GM23338 (cell line): ENCODE data around the gene C2orf92. TPM values are rescaled to one million over a fixed set of nuclear protein-coding genes. Genes with fewer than 3 reads are reported as not detected.

Source experiments
- ATAC-seq: fragments of 200-7000 bp; cut with Tn5 transposase; 3 replicates; pipeline ENCODE4 v1.9.1; 2020
- DNase-seq: peaks from one replicate; pipeline ENCODE4 v3.0.0-alpha.2; 2015; ENCODE audit warnings: low spot score
- H2AFZ ChIP-seq: fragments of 200-600 bp; sonication (generic); 2 replicates; pipeline ENCODE4 v1.8.0; 2016; ENCODE audit warnings: antibody characterized with exemption, mild to moderate bottlenecking, moderate library complexity
- H3F3A ChIP-seq: fragments of 200-600 bp; sonication (generic); replicated peaks from 2 replicates; pipeline ENCODE4 v1.8.0; 2017; ENCODE audit warnings: antibody characterized with exemption, mixed run types, low read depth
- H3K27ac ChIP-seq: fragments of 200-600 bp; sonication (generic); 2 replicates; pipeline ENCODE4 v1.6.1; 2016; ENCODE audit warnings: low read depth
- H3K27me3 ChIP-seq: fragments of 200-600 bp; sonication (generic); 2 replicates; pipeline ENCODE4 v1.8.0; 2016; ENCODE audit warnings: mild to moderate bottlenecking, mixed run types, moderate library complexity; ENCODE audit not compliant: insufficient read depth
- H3K36me3 ChIP-seq: fragments of 200-600 bp; sonication (generic); 2 replicates; pipeline ENCODE4 v1.8.0; 2016; ENCODE audit warnings: mild to moderate bottlenecking; ENCODE audit not compliant: insufficient read depth
- H3K4me1 ChIP-seq: fragments of 200-600 bp; sonication (generic); 2 replicates; pipeline ENCODE4 v1.8.0; 2016; ENCODE audit warnings: mild to moderate bottlenecking, moderate library complexity; ENCODE audit not compliant: insufficient read depth
- H3K4me2 ChIP-seq: fragments of 200-600 bp; sonication (generic); 2 replicates; pipeline ENCODE4 v1.7.1; 2017; ENCODE audit warnings: mixed run types
- H3K4me3 ChIP-seq: fragments of 200-600 bp; sonication (generic); 2 replicates; pipeline ENCODE4 v1.6.1; 2016; ENCODE audit warnings: mixed run types
- H3K79me2 ChIP-seq: fragments of 200-600 bp; sonication (generic); replicated peaks from 2 replicates; pipeline ENCODE4 v1.8.0; 2017; ENCODE audit warnings: mild to moderate bottlenecking; ENCODE audit not compliant: insufficient read depth
- H3K9me2 ChIP-seq: fragments of 200-600 bp; sonication (generic); 2 replicates; pipeline ENCODE4 v1.8.0; 2017; ENCODE audit not compliant: insufficient read depth
- H4K20me1 ChIP-seq: fragments of 200-600 bp; sonication (generic); replicated peaks from 2 replicates; pipeline ENCODE4 v1.8.0; 2017; ENCODE audit warnings: mild to moderate bottlenecking; ENCODE audit not compliant: insufficient read depth
- H3K27ac Mint-ChIP-seq: 2 replicates; pipeline ENCODE4 v1.8.0; 2020; ENCODE audit warnings: inconsistent platforms, mild to moderate bottlenecking, moderate library complexity, mixed read lengths
- H3K27me3 Mint-ChIP-seq: 3 replicates; pipeline ENCODE4 v1.8.0; 2022; ENCODE audit warnings: low read depth, mild to moderate bottlenecking, moderate library complexity, mixed read lengths, inconsistent platforms; ENCODE audit not compliant: insufficient read depth, poor library complexity
- H3K36me3 Mint-ChIP-seq: 3 replicates; pipeline ENCODE4 v1.8.0; 2021; ENCODE audit warnings: low read depth, mild to moderate bottlenecking, inconsistent platforms, moderate library complexity, mixed read lengths
- H3K4me1 Mint-ChIP-seq: 3 replicates; pipeline ENCODE4 v1.8.0; 2020; ENCODE audit warnings: mild to moderate bottlenecking, inconsistent platforms, mixed read lengths
- H3K4me3 Mint-ChIP-seq: 3 replicates; pipeline ENCODE4 v1.8.0; 2021; ENCODE audit warnings: moderate library complexity, mild to moderate bottlenecking, inconsistent platforms, mixed read lengths
- H3K9me3 Mint-ChIP-seq: 3 replicates; pipeline ENCODE4 v1.8.0; 2020; ENCODE audit warnings: moderate library complexity, mild to moderate bottlenecking, inconsistent platforms, mixed read lengths
- CREB1 ChIP-seq: fragments of 250-450 bp; sonication (Bioruptor Pico); IDR thresholded peaks from 2 replicates; pipeline ENCODE4 v1.5.0; 2020; ENCODE audit warnings: low read depth, mild to moderate bottlenecking, moderate library complexity
- ETS1 ChIP-seq: IDR thresholded peaks from 2 replicates; pipeline ENCODE4 v1.6.1; 2016; ENCODE audit warnings: antibody characterized with exemption
- EZH2 ChIP-seq: fragments of 200-600 bp; sonication (generic); IDR thresholded peaks from one replicate; pipeline ENCODE4 v1.8.0; 2017; ENCODE audit warnings: antibody characterized with exemption, mild to moderate bottlenecking, low read depth; ENCODE audit not compliant: unreplicated experiment
- EZH2phosphoT487 ChIP-seq: fragments of 200-600 bp; sonication (generic); IDR thresholded peaks from one replicate; pipeline ENCODE4 v1.8.1; 2018; ENCODE audit warnings: antibody characterized with exemption; ENCODE audit not compliant: unreplicated experiment
- JUNB ChIP-seq: IDR thresholded peaks from one replicate; pipeline ENCODE4 v1.6.1; 2016; ENCODE audit warnings: antibody characterized with exemption; ENCODE audit not compliant: unreplicated experiment
- NANOG ChIP-seq: IDR thresholded peaks from 2 replicates; pipeline ENCODE4 v1.6.1; 2016; ENCODE audit warnings: antibody characterized with exemption, borderline replicate concordance
- POLR2AphosphoS5 ChIP-seq: IDR thresholded peaks from 2 replicates; pipeline ENCODE4 v1.6.1; 2016; ENCODE audit warnings: antibody characterized with exemption, low read depth
- STAT1 ChIP-seq: IDR thresholded peaks from one replicate; pipeline ENCODE4 v1.6.1; 2016; ENCODE audit warnings: antibody characterized with exemption; ENCODE audit not compliant: unreplicated experiment
- ZNF114 ChIP-seq: fragments of 250-450 bp; sonication (Bioruptor Pico); IDR thresholded peaks from 2 replicates; pipeline ENCODE4 v1.5.0; 2020; ENCODE audit warnings: mild to moderate bottlenecking, moderate library complexity
- ZNF331 ChIP-seq: fragments of 250-450 bp; sonication (Bioruptor Pico); IDR thresholded peaks from 2 replicates; pipeline ENCODE4 v1.5.0; 2020; ENCODE audit warnings: low read depth, mild to moderate bottlenecking, moderate library complexity
- polyA plus RNA-seq: library from polyadenylated mRNA; unstranded; fragments of >200 nt; fragmentation: Nextera tagmentation; extraction: Ambion mirVana; gene quantifications from 2 replicates; pipeline ENCODE4 v1.2.1, GENCODE V29; 2016
- total RNA-seq: library from RNA; depleted of rRNA; stranded (reverse); fragments of >200 nt; shearing (Covaris generic); gene quantifications from 2 replicates; pipeline ENCODE4 v1.2.3, GENCODE V29; 2014
- TF ChIP-seq, protein P1 (sequence below), 2 experiments: fragments of 200-600 bp in 1 of 2; sonication (generic) in 1 of 2; conservative IDR thresholded peaks; 2 replicates each; pipeline versions ENCODE4 v1.5.1 to v1.6.1; 2016 to 2017; ENCODE audit warnings: antibody characterized with exemption in 2 of 2, low read depth in 2 of 2, mild to moderate bottlenecking in 2 of 2, moderate library complexity in 1 of 2
- TF ChIP-seq, protein P2 (sequence below): IDR thresholded peaks from one replicate; pipeline ENCODE4 v1.6.1; 2018; ENCODE audit warnings: antibody characterized with exemption; ENCODE audit not compliant: unreplicated experiment
- TF ChIP-seq, protein P3 (sequence below): fragments of 250-450 bp; sonication (Bioruptor Pico); IDR thresholded peaks from 2 replicates; pipeline ENCODE4 v1.5.0; 2020; ENCODE audit warnings: mild to moderate bottlenecking, moderate library complexity

Gene C2orf92
- total and polyA plus RNA-seq, 2 experiments from 2014 or later, result 1.7 to 2.6 TPM

GRCh38 chr2:97656129-97656755 is 13.3 kb upstream of the C2orf92 start:
- Histone ChIP-seq H3K79me2 (peaks cover 3% of the 10 kb centered on the region), H3F3A (0 out of 2 replicates have a peak, but pooled peaks cover 3% of the 10 kb centered on the region), H3K27ac (no peak overlapping the region), H3K27me3 (no peaks in the 10 kb centered on the region), H3K9me2 (no peaks in the 10 kb centered on the region), H3K36me3 (no peaks in the 10 kb centered on the region), H2AFZ (no peak overlapping the region), H3K4me1 (no peaks in the 10 kb centered on the region), H3K4me3 (no peak overlapping the region), H3K4me2 (no peak overlapping the region), H4K20me1 (no peaks in the 10 kb centered on the region)
- TF ChIP-seq CREB1 (CRISPR knock-in tag) (no peak), JUNB (no peak), ZNF114 (CRISPR knock-in tag) (no peak), STAT1 (no peak), EZH2 (no peak), POLR2AphosphoS5 (no peak), EZH2phosphoT487 (no peak), NANOG (no peak), ETS1 (no peak), ZNF331 (CRISPR knock-in tag) (no peak)
- TF ChIP-seq, protein P1, sequence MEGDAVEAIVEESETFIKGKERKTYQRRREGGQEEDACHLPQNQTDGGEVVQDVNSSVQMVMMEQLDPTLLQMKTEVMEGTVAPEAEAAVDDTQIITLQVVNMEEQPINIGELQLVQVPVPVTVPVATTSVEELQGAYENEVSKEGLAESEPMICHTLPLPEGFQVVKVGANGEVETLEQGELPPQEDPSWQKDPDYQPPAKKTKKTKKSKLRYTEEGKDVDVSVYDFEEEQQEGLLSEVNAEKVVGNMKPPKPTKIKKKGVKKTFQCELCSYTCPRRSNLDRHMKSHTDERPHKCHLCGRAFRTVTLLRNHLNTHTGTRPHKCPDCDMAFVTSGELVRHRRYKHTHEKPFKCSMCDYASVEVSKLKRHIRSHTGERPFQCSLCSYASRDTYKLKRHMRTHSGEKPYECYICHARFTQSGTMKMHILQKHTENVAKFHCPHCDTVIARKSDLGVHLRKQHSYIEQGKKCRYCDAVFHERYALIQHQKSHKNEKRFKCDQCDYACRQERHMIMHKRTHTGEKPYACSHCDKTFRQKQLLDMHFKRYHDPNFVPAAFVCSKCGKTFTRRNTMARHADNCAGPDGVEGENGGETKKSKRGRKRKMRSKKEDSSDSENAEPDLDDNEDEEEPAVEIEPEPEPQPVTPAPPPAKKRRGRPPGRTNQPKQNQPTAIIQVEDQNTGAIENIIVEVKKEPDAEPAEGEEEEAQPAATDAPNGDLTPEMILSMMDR (conservative IDR thresholded peaks at IDR 0.05; ENCODE audit: low read depth in 2 of 2), result no peak
- TF ChIP-seq, protein P2, sequence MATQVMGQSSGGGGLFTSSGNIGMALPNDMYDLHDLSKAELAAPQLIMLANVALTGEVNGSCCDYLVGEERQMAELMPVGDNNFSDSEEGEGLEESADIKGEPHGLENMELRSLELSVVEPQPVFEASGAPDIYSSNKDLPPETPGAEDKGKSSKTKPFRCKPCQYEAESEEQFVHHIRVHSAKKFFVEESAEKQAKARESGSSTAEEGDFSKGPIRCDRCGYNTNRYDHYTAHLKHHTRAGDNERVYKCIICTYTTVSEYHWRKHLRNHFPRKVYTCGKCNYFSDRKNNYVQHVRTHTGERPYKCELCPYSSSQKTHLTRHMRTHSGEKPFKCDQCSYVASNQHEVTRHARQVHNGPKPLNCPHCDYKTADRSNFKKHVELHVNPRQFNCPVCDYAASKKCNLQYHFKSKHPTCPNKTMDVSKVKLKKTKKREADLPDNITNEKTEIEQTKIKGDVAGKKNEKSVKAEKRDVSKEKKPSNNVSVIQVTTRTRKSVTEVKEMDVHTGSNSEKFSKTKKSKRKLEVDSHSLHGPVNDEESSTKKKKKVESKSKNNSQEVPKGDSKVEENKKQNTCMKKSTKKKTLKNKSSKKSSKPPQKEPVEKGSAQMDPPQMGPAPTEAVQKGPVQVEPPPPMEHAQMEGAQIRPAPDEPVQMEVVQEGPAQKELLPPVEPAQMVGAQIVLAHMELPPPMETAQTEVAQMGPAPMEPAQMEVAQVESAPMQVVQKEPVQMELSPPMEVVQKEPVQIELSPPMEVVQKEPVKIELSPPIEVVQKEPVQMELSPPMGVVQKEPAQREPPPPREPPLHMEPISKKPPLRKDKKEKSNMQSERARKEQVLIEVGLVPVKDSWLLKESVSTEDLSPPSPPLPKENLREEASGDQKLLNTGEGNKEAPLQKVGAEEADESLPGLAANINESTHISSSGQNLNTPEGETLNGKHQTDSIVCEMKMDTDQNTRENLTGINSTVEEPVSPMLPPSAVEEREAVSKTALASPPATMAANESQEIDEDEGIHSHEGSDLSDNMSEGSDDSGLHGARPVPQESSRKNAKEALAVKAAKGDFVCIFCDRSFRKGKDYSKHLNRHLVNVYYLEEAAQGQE, result no peak
- TF ChIP-seq, protein P3, sequence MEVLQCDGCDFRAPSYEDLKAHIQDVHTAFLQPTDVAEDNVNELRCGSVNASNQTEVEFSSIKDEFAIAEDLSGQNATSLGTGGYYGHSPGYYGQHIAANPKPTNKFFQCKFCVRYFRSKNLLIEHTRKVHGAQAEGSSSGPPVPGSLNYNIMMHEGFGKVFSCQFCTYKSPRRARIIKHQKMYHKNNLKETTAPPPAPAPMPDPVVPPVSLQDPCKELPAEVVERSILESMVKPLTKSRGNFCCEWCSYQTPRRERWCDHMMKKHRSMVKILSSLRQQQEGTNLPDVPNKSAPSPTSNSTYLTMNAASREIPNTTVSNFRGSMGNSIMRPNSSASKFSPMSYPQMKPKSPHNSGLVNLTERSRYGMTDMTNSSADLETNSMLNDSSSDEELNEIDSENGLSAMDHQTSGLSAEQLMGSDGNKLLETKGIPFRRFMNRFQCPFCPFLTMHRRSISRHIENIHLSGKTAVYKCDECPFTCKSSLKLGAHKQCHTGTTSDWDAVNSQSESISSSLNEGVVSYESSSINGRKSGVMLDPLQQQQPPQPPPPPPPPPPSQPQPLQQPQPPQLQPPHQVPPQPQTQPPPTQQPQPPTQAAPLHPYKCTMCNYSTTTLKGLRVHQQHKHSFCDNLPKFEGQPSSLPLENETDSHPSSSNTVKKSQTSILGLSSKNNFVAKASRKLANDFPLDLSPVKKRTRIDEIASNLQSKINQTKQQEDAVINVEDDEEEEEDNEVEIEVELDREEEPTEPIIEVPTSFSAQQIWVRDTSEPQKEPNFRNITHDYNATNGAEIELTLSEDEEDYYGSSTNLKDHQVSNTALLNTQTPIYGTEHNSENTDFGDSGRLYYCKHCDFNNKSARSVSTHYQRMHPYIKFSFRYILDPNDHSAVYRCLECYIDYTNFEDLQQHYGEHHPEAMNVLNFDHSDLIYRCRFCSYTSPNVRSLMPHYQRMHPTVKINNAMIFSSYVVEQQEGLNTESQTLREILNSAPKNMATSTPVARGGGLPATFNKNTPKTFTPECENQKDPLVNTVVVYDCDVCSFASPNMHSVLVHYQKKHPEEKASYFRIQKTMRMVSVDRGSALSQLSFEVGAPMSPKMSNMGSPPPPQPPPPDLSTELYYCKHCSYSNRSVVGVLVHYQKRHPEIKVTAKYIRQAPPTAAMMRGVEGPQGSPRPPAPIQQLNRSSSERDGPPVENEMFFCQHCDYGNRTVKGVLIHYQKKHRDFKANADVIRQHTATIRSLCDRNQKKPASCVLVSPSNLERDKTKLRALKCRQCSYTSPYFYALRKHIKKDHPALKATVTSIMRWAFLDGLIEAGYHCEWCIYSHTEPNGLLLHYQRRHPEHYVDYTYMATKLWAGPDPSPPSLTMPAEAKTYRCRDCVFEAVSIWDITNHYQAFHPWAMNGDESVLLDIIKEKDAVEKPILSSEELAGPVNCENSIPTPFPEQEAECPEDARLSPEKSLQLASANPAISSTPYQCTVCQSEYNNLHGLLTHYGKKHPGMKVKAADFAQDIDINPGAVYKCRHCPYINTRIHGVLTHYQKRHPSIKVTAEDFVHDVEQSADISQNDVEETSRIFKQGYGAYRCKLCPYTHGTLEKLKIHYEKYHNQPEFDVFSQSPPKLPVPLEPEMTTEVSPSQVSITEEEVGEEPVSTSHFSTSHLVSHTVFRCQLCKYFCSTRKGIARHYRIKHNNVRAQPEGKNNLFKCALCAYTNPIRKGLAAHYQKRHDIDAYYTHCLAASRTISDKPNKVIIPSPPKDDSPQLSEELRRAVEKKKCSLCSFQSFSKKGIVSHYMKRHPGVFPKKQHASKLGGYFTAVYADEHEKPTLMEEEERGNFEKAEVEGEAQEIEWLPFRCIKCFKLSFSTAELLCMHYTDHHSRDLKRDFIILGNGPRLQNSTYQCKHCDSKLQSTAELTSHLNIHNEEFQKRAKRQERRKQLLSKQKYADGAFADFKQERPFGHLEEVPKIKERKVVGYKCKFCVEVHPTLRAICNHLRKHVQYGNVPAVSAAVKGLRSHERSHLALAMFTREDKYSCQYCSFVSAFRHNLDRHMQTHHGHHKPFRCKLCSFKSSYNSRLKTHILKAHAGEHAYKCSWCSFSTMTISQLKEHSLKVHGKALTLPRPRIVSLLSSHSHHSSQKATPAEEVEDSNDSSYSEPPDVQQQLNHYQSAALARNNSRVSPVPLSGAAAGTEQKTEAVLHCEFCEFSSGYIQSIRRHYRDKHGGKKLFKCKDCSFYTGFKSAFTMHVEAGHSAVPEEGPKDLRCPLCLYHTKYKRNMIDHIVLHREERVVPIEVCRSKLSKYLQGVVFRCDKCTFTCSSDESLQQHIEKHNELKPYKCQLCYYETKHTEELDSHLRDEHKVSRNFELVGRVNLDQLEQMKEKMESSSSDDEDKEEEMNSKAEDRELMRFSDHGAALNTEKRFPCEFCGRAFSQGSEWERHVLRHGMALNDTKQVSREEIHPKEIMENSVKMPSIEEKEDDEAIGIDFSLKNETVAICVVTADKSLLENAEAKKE, result no peak
- DNase-seq, result no peak
- peaks cover 55% of the 10 kb centered on the region for H3K36me3 Mint-ChIP-seq
- no peak for ATAC-seq
- H3K4me1 Mint-ChIP-seq, result peaks cover under 1% of the 10 kb centered on the region; the same call in 2 of the 3 replicates
- peaks cover under 1% of the 10 kb centered on the region for H3K27me3 Mint-ChIP-seq
- no peak overlapping the region for H3K4me3 Mint-ChIP-seq
- H3K27ac Mint-ChIP-seq, result no peak overlapping the region
- peaks cover 20% of the 10 kb centered on the region for H3K9me3 Mint-ChIP-seq
